ENCODE results near the gene CEP63.
"Not testable (repeated sequence)": the region's sequence is repeated elsewhere in the genome, so short reads cannot be mapped to it uniquely, and the experiment has no call there.

Gene CEP63

DNA sequence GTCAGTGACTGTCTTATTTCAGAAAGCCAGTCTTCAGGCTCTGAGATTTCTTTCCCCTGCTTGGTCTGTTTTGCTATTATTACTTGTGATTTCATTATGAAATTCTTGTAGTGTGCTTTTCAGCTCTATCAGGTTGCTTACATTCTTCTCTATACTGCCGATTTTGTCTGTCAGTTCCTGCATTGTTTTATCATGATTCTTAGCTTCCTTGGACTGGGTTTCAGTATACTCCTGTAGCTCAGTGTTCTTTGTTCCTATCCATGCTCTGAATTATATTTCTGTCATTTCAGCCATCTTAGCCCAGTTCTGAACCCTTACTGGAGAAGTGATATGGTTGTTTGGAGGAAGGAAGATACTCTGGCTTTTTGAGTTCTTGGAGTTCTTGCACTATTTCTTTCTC, 40.5 kb downstream of the CEP63 start:
- Histone ChIP-seq H3K36me3 (ENCODE audit: control insufficient read depth, insufficient read depth, low read length) (no peaks in the 10 kb centered on the region), H3K9me3 (ENCODE audit: control insufficient read depth, insufficient read depth, low read length) (no peaks in the 10 kb centered on the region), H3K9ac (ENCODE audit: low read depth, low read length) (no peak overlapping the region), H3K4me3 (ENCODE audit: low read depth, low read length) (no peak overlapping the region), H3K27me3 (ENCODE audit: control insufficient read depth, insufficient read depth, low read length) (no peaks in the 10 kb centered on the region), H3K4me1 (ENCODE audit: control insufficient read depth, insufficient read depth, low read length) (no peaks in the 10 kb centered on the region)

DNA sequence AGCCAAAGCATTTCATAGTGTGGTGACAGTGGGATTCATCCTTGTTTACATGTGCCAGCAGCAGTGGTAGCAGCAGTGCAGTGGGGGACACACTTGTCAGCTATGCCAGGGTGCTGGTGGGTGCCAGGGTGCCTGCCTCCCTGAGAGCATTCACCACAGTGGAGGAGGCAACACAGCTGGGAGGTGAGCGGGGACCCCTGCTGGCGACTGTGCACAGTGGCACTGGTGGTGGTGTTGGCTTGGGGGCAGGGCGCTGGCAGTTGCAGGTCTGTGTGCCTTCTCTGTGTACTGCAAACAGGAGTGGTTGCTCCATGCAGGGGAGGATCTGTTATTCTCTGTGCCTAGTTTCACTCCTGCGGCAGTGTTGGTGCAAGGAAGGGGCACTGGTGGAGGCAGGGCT, 41.2 kb downstream of the CEP63 start:
- Histone ChIP-seq H3K4me3 (ENCODE audit: low read depth, low read length) (no peak overlapping the region), H3K9me3 (ENCODE audit: control insufficient read depth, insufficient read depth, low read length) (no peaks in the 10 kb centered on the region), H3K9ac (ENCODE audit: low read depth, low read length) (no peak overlapping the region), H3K36me3 (ENCODE audit: control insufficient read depth, insufficient read depth, low read length) (no peaks in the 10 kb centered on the region), H3K4me1 (ENCODE audit: control insufficient read depth, insufficient read depth, low read length) (no peaks in the 10 kb centered on the region), H3K27me3 (ENCODE audit: control insufficient read depth, insufficient read depth, low read length) (no peaks in the 10 kb centered on the region)

DNA sequence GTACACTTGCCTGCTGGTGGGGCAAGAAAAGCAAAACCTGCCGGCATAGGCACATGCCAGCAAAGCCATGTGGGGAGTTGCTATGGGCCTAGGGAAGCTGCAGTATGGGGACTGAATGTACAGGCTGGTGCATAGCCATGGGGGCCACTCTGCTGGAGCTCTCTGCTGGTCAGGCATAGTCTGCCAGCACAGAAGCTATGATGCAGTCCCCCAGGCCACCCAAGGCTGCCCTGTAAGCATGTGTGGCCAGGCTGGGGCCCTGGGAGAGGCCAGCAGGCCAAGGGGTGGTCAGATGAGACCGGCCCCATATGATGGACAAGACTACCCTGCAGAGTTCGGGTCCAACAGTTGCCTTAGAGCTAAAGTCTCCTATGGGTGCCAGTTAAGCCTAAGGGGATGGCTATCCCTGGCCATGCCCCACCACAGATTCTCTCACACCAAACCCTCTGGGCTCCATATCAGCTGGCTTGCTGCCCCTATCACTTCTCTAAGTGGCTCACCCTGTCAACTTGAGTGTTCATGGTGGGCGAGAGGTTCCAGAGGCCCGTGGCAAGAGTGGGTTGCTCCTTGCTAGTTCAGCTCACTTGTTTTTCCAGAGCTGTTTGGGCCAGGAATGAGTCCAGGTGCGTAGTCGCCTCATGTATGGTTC, 41.8 kb downstream of the CEP63 start:
- no peaks in the 10 kb centered on the region for H3K4me1 ChIP-seq (ENCODE audit: control insufficient read depth, insufficient read depth, low read length)
- H3K9ac ChIP-seq (ENCODE audit: low read depth, low read length) = no peak overlapping the region
- no peaks in the 10 kb centered on the region for H3K27me3 ChIP-seq (ENCODE audit: control insufficient read depth, insufficient read depth, low read length)
- H3K9me3 ChIP-seq (ENCODE audit: control insufficient read depth, insufficient read depth, low read length) = no peaks in the 10 kb centered on the region
- no peak overlapping the region for H3K4me3 ChIP-seq (ENCODE audit: low read depth, low read length)
- H3K36me3 ChIP-seq (ENCODE audit: control insufficient read depth, insufficient read depth, low read length) = no peaks in the 10 kb centered on the region

DNA sequence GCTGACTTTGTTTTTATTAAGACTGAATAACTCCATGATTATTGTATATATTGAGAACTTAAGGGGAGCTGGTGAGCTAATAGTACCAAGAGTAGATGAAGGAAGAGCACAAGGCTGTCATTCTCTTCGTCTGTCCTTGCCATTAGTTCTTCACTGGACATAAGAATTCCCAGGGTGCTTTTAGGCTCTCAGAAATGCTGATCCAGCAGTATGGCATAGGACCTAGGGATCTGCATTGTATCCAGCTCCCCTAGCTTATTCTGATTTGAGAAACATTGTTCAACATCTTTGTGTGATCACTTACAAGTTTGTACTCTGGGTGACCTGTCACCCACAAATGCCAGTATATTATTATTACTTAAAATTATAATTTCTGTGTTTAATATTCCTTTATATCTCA, 47.6 kb downstream of the CEP63 start:
- Histone ChIP-seq H3K9ac (ENCODE audit: low read depth, low read length) (no peak overlapping the region), H3K4me3 (ENCODE audit: low read depth, low read length) (no peak overlapping the region), H3K36me3 (ENCODE audit: control insufficient read depth, insufficient read depth, low read length) (no peaks in the 10 kb centered on the region), H3K9me3 (ENCODE audit: control insufficient read depth, insufficient read depth, low read length) (no peaks in the 10 kb centered on the region), H3K4me1 (ENCODE audit: control insufficient read depth, insufficient read depth, low read length) (no peaks in the 10 kb centered on the region), H3K27me3 (ENCODE audit: control insufficient read depth, insufficient read depth, low read length) (no peaks in the 10 kb centered on the region)

DNA sequence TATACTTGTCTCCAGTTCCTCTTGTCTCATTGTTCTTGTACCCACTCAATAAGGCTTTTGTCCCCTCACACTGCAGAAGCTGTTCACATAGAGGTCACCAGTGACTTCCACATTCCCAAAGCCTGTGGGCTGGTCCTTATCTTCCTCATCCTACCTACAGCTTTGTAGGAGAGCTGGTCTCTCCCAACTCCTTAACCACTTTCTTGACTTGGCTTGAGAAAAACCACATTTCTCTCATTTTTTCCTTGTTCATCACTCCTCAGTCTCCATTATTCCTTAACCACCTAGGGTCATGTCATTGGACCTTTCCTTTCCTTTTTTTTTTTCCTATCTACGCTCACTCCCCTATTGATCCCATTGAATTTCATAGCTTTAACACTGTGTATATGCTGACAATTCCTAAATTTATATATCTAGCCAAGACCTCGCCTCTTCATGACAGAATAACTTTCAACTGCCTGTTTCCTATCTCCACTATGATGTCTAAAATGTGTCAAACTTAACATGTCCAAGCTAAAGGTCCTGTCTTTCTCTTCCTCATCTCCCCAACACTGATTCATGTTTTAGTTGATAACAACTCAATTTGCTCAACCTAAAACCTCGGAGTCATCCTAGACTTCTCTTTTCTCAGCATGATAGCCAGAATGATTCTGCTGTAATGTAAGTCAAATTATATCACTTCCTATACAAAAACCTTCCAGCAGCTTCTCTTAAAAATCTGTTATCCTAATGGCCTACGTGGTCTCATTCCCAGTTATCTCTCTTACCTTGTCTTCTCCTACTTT, 49.5 kb downstream of the CEP63 start:
- no peaks in the 10 kb centered on the region for H3K4me1 ChIP-seq (ENCODE audit: control insufficient read depth, insufficient read depth, low read length)
- no peak overlapping the region for H3K9ac ChIP-seq (ENCODE audit: low read depth, low read length)
- H3K4me3 ChIP-seq (ENCODE audit: low read depth, low read length) = no peak overlapping the region
- no peaks in the 10 kb centered on the region for H3K36me3 ChIP-seq (ENCODE audit: control insufficient read depth, insufficient read depth, low read length)
- H3K27me3 ChIP-seq (ENCODE audit: control insufficient read depth, insufficient read depth, low read length) = no peaks in the 10 kb centered on the region
- no peaks in the 10 kb centered on the region for H3K9me3 ChIP-seq (ENCODE audit: control insufficient read depth, insufficient read depth, low read length)

DNA sequence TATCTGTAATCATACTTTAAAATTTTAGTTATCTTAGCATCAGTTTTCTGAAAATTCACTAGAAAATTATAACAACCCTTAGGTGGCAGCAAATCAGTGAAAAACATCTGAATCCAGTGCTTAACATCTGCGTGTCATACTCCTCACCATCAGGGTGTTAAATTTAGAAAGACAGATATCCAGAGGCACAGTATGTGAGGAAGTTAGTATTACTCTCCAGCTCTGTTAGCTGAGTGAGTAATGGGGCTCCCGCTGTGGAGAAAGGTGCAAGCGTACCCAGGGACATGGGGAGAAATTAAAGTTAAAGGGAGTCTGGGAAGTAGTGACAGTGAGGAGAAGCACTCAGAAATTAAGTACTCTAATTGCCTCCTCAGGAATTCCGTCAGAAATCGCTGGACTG, 50.9 kb downstream of the CEP63 start:
- Histone ChIP-seq H3K27me3 (ENCODE audit: control insufficient read depth, insufficient read depth, low read length) (no peaks in the 10 kb centered on the region), H3K4me1 (ENCODE audit: control insufficient read depth, insufficient read depth, low read length) (no peaks in the 10 kb centered on the region), H3K9ac (ENCODE audit: low read depth, low read length) (no peak overlapping the region), H3K36me3 (ENCODE audit: control insufficient read depth, insufficient read depth, low read length) (no peaks in the 10 kb centered on the region), H3K9me3 (ENCODE audit: control insufficient read depth, insufficient read depth, low read length) (no peaks in the 10 kb centered on the region), H3K4me3 (ENCODE audit: low read depth, low read length) (no peak overlapping the region)

DNA sequence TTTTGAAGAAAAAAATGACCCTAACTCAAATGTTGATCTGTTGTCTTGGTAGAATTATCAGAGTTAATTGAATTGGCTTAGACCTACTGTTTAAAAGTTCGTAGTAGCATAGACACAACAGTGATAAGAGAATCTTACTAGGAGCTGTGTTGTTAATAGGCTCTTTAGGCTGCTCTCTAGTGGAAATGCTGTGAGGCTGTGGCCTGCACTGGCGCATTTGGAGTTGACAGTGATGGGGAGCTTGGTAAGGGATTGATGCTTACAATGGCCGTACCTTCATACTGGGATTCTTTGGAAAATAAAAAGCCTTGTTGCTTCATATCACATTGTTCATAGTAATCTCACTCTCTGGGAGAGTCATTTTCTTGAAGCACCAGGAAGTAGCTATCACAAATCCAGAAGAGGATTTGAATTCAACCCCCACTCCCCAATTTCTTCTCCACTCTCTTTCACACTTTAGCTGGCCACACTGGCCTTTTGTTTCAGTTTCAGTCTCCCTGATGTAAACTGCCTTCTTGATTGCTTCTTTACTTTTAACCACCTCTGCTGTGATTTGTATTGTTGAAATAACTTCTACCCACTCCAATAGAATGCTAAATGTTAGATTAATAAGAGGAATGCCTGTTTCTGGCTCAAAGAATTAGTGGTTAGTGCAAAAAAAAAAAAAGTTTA, 56.6 kb downstream of the CEP63 start:
- Histone ChIP-seq H3K4me1 (ENCODE audit: control insufficient read depth, insufficient read depth, low read length) (no peaks in the 10 kb centered on the region), H3K9ac (ENCODE audit: low read depth, low read length) (no peak overlapping the region)

DNA sequence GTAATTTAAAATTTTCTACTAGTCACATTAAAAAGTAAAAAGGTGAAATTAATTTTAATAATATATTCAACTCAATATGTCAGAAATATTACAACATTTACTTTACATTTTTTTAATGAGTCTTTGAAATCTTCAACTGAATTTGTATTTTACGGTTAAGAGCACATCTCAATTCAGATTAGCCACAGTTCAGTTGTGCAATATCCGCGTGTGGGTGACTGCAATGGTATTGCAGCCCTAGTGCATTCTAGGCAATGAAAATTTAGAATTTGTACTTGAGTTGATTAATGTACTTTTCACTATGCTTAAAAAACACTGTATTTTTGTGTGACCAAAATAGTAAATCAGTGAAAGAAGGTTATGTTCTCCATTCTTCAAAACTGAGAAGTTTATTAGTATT, 57.3 kb downstream of the CEP63 start:
- Histone ChIP-seq H3K4me3 (ENCODE audit: low read depth, low read length) (no peak overlapping the region), H3K27me3 (ENCODE audit: control insufficient read depth, insufficient read depth, low read length) (no peaks in the 10 kb centered on the region), H3K36me3 (ENCODE audit: control insufficient read depth, insufficient read depth, low read length) (no peaks in the 10 kb centered on the region), H3K4me1 (ENCODE audit: control insufficient read depth, insufficient read depth, low read length) (no peaks in the 10 kb centered on the region), H3K9ac (ENCODE audit: low read depth, low read length) (no peak overlapping the region), H3K9me3 (ENCODE audit: control insufficient read depth, insufficient read depth, low read length) (no peaks in the 10 kb centered on the region)

More for the DNA sequence above, 56.6 kb downstream of the CEP63 start:
- Histone ChIP-seq H3K4me3 (ENCODE audit: low read depth, low read length) (no peak overlapping the region), H3K9me3 (ENCODE audit: control insufficient read depth, insufficient read depth, low read length) (no peaks in the 10 kb centered on the region), H3K27me3 (ENCODE audit: control insufficient read depth, insufficient read depth, low read length) (no peaks in the 10 kb centered on the region), H3K36me3 (ENCODE audit: control insufficient read depth, insufficient read depth, low read length) (no peaks in the 10 kb centered on the region)

DNA sequence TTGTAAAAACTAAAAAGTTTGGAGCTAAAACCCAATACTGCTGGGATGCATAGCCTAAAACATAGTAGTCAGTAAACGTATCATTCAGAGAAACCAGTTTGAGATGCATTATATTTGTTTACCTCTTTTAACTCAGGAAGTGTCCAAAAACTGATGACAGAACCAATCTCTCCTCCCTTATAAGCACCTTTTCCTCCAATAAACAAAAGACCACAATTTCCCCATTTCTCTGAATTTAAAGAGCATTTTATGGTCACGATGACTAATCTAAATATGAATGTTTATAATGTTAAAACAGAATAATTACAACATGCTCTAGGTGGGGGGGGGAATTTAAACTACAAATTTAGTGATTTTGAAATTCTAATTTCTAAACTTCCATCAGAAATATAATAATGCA, 58.5 kb downstream of the CEP63 start:
- Histone ChIP-seq H3K4me3 (ENCODE audit: low read depth, low read length) (no peak overlapping the region), H3K4me1 (ENCODE audit: control insufficient read depth, insufficient read depth, low read length) (no peaks in the 10 kb centered on the region), H3K36me3 (ENCODE audit: control insufficient read depth, insufficient read depth, low read length) (no peaks in the 10 kb centered on the region), H3K27me3 (ENCODE audit: control insufficient read depth, insufficient read depth, low read length) (no peaks in the 10 kb centered on the region), H3K9ac (ENCODE audit: low read depth, low read length) (no peak overlapping the region), H3K9me3 (ENCODE audit: control insufficient read depth, insufficient read depth, low read length) (no peaks in the 10 kb centered on the region)

DNA sequence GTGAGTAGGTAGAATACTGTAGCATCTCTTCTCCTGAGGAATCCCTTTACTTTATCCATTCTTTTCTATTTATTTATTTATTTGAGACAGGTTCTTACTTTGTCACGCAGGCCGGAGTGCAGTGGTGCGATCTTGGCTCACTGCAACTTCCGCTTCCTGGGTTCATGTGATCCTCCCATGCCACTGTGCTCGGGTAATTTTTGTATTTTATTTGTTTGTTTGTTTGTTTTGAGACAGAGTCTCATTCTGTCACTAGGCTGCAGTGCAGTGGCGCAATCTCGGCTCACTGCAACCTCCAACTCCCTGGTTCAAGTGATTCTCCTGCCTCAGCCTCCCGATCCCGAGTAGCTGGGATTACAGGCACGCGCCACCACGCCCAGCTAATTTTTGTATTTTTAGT, 58.9 kb downstream of the CEP63 start:
- not testable (repeated sequence) for H3K4me3 ChIP-seq (ENCODE audit: low read depth, low read length); H3K27me3 ChIP-seq (ENCODE audit: control insufficient read depth, insufficient read depth, low read length); H3K4me1 ChIP-seq (ENCODE audit: control insufficient read depth, insufficient read depth, low read length)

DNA sequence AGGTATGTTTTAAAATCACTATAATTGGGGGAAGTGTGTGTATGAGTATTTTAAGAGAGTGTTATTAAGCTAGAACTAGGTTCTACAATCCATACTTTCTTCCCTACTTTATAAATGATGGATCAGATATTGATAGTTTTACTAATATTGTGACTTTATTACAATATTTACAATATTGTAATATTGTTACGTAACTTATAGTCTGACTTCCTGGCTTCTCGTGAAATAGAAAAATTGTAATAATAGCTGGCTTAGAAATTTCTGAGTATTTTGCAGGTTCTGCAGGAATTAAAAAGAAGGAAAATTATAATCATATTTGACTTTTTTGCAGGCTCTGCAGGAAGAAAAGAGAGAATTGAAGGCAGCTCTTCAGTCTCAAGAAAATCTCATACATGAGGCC, 60.0 kb downstream of the CEP63 start:
- Histone ChIP-seq H3K36me3 (ENCODE audit: control insufficient read depth, insufficient read depth, low read length) (peaks cover 4% of the 10 kb centered on the region), H3K27me3 (ENCODE audit: control insufficient read depth, insufficient read depth, low read length) (no peaks in the 10 kb centered on the region), H3K9me3 (ENCODE audit: control insufficient read depth, insufficient read depth, low read length) (no peaks in the 10 kb centered on the region), H3K4me3 (ENCODE audit: low read depth, low read length) (no peak overlapping the region), H3K9ac (ENCODE audit: low read depth, low read length) (no peak overlapping the region), H3K4me1 (ENCODE audit: control insufficient read depth, insufficient read depth, low read length) (no peaks in the 10 kb centered on the region)

More for the DNA sequence above, 58.9 kb downstream of the CEP63 start:
- H3K9ac ChIP-seq (ENCODE audit: low read depth, low read length); H3K9me3 ChIP-seq (ENCODE audit: control insufficient read depth, insufficient read depth, low read length); H3K36me3 ChIP-seq (ENCODE audit: control insufficient read depth, insufficient read depth, low read length): not testable (repeated sequence)

DNA sequence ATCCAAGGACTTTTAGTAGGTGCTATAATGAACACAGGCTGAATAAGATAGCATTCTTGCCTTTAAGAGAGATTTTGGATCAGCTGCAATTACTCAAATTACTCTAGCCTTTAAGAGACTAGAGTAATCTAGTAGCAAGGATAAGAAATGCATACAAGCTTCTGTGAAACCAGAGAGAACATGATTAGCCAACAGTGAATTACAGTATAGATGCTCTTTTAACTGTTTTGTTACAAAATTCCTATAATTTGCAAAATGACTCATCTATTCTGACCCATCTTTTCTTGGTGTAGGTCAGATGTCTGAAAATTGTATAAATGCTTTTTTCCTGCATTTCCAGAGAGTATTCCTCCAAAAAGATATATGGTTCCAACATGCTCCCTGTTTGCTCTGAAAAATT, 66.9 kb downstream of the CEP63 start:
- no peaks in the 10 kb centered on the region for H3K27me3 ChIP-seq (ENCODE audit: control insufficient read depth, insufficient read depth, low read length)
- no peaks in the 10 kb centered on the region for H3K4me1 ChIP-seq (ENCODE audit: control insufficient read depth, insufficient read depth, low read length)
- H3K9ac ChIP-seq (ENCODE audit: low read depth, low read length) = no peak overlapping the region
- no peak overlapping the region for H3K4me3 ChIP-seq (ENCODE audit: low read depth, low read length)
- peaks cover 4% of the 10 kb centered on the region for H3K36me3 ChIP-seq (ENCODE audit: control insufficient read depth, insufficient read depth, low read length)
- H3K9me3 ChIP-seq (ENCODE audit: control insufficient read depth, insufficient read depth, low read length) = no peaks in the 10 kb centered on the region
